Caki2 (cell line): Measurements from ENCODE around the gene RABGAP1L. TPM values are rescaled to one million over a fixed set of nuclear protein-coding genes. Genes with fewer than 3 reads are reported as not detected.
"Not testable (repeated sequence)": the region's sequence is repeated elsewhere in the genome, so short reads cannot be mapped to it uniquely, and the experiment has no call there.

Experiments
- DNase-seq: peaks from one replicate; pipeline ENCODE4 v3.0.0-alpha.2; 2015; ENCODE audit warnings: low read depth
- in situ Hi-C: cut with HindIII; loops from 2 replicates; pipeline ENCODE4 v1.10.0; 2016; ENCODE audit warnings: low sequenced_read_pairs, low pct_unique_long_range_greater_than_20kb, mixed read lengths
- total RNA-seq: library from RNA; depleted of rRNA; stranded (reverse); fragments of >200 nt; shearing (Covaris generic); gene quantifications from 2 replicates; pipeline ENCODE4 v1.2.3, GENCODE V29; 2014; ENCODE audit warnings: low replicate concordance; rRNA removed

The RABGAP1L gene
- total RNA-seq, 1 experiment from 2014 or later, result 6.8 TPM

DNA sequence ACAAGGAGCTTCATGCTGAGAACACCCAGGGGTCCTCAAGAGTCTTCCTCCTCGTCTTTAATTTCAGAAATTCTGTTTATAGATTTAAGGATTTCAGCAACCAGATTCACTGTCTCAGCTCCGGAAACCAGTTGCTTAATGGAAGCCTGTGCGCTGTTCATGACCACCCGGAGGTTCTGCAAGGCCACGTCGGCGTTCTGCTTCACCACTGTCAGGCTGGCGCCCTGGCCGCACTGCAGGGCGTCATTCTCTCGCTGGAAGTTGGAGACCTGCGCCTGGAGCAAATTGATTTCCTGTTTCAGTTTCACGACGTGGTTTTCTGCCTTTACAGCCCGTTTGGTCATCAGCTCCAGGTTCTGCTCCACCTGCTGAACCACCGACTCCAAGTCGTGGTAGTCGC, 885.3 kb downstream of the RABGAP1L start:
- in situ Hi-C loops, result not testable (repeated sequence)

More for the DNA sequence above, 885.3 kb downstream of the RABGAP1L start:
- DNase-seq, result not testable (repeated sequence)

Other genes starting within 250 kb of the RABGAP1L start
- 1.3 TPM in 1 of 2 replicates, not detected in the other for gene SERPINC1, start 242.2 kb upstream of the RABGAP1L start, total RNA-seq
- gene RC3H1, start 137.2 kb upstream of the RABGAP1L start, total RNA-seq, result 6.9 and 9.4 TPM in 2 replicates